BJ (cell line): ENCODE measurements around the gene TGFBRAP1. TPM values are rescaled to one million over a fixed set of nuclear protein-coding genes. Genes with fewer than 3 reads are reported as not detected.
A peak's percentile ranks its signal among the peaks of the same experiment; 100 is the strongest.

Experiments
- CTCF ChIA-PET: fragments of 350-600 bp; formaldehyde crosslinking; extraction: SDS; loops from one replicate; lab custom pipeline; 2021; ENCODE audit warnings: antibody characterized with exemption, inconsistent platforms; lab: Yijun Ruan, JAX
- POLR2A ChIA-PET: fragments of 300-600 bp; sonication (Branson Sonifier 250); formaldehyde crosslinking; extraction: SDS; loops from one replicate; lab custom pipeline; 2021; ENCODE audit warnings: antibody characterized with exemption; lab: Charles Lee
- DNase-seq: peaks from one replicate; pipeline ENCODE4 v3.0.0-alpha.2; 2011; ENCODE audit warnings: low read depth
- H3K27me3 ChIP-seq: 2 replicates; pipeline ENCODE4 v1.6.0; 2011; ENCODE audit warnings: low read length; ENCODE audit not compliant: control insufficient read depth, insufficient read depth
- H3K36me3 ChIP-seq: 2 replicates; pipeline ENCODE4 v1.5.1; 2011; ENCODE audit warnings: low read length; ENCODE audit not compliant: control insufficient read depth, insufficient read depth
- H3K4me3 ChIP-seq: 2 replicates; pipeline ENCODE4 v1.5.1; 2011; ENCODE audit warnings: low read depth, mild to moderate bottlenecking, control low read depth, low read length
- CTCF ChIP-seq: IDR thresholded peaks from 2 replicates; pipeline ENCODE4 v1.5.1; 2011; ENCODE audit warnings: low read depth, mild to moderate bottlenecking, control low read depth, inconsistent platforms, low read length, moderate library complexity; ENCODE audit not compliant: insufficient read depth
- polyA plus RNA-seq: library from polyadenylated mRNA; depleted of rRNA; stranded (reverse); fragments of >200 nt; gene quantifications from 2 replicates; pipeline ENCODE4 v1.2.3, GENCODE V29; 2011

The TGFBRAP1 gene
- polyA plus RNA-seq, 1 experiment = 8.3 TPM

GRCh38 chr2:105242286-105242993, 87.1 kb downstream of the TGFBRAP1 start:
- no peaks in the 10 kb centered on the region for H3K27me3 ChIP-seq
- no peak for DNase-seq
- CTCF ChIA-PET = interaction anchor here (1.1 kb wide), 1 partner anchor 126 kb away, joined by 5 read pairs; no protein-coding TSS in a partner anchor
- H3K4me3 ChIP-seq = no peak overlapping the region
- H3K36me3 ChIP-seq = no peaks in the 10 kb centered on the region
- no peak for TF ChIP-seq CTCF
- POLR2A ChIA-PET = no interaction called here

GRCh38 chr2:105241443-105241842, 88.1 kb downstream of the TGFBRAP1 start, which contains the start of gene GPR45:
TSS of gene GPR45 (plus strand) at chr2:105241743. CDS start at chr2:105241859, 116 bp downstream.
- no peak for TF ChIP-seq CTCF
- no peak within 1 kb of the TSS for H3K4me3 ChIP-seq
- no peaks in the 10 kb centered on the region for H3K27me3 ChIP-seq
- no peaks in the 10 kb centered on the region for H3K36me3 ChIP-seq
- POLR2A ChIA-PET = no interaction called here
- DNase-seq = no peak
- CTCF ChIA-PET = interaction anchor here (0.7 to 1.7 kb wide), 4 partner anchors 20 to 127 kb away, joined by 3 to 8 read pairs (median 3); no protein-coding TSS in a partner anchor

GRCh38 chr2:105239924-105240323, 89.6 kb downstream of the TGFBRAP1 start:
- Histone ChIP-seq H3K27me3 (no peaks in the 10 kb centered on the region), H3K36me3 (no peaks in the 10 kb centered on the region), H3K4me3 (no peak overlapping the region)
- POLR2A ChIA-PET = interaction anchor here (0.5 kb wide), 1 partner anchor 136 kb away, joined by 3 read pairs; no protein-coding TSS in a partner anchor
- no peak for TF ChIP-seq CTCF
- DNase-seq = peak; percentile 82
- CTCF ChIA-PET = interaction anchor here (11.5 kb wide), 1 partner anchor 127 kb away, joined by 226 read pairs; no protein-coding TSS in a partner anchor

- TF ChIP-seq CTCF = no peak
- H3K36me3 ChIP-seq = no peaks in the 10 kb centered on the region
- H3K27me3 ChIP-seq = no peaks in the 10 kb centered on the region
- CTCF ChIA-PET = interaction anchor here (0.6 to 11.5 kb wide), 10 partner anchors 16 to 132 kb away, joined by 3 to 226 read pairs (median 3); no protein-coding TSS in a partner anchor
- no peak for DNase-seq
- POLR2A ChIA-PET = no interaction called here
- no peak overlapping the region for H3K4me3 ChIP-seq
Measured at GRCh38 chr2:105238664-105239240, 90.8 kb downstream of the TGFBRAP1 start.
